Measurements from ENCODE around the gene SCAF8.
"Not testable (repeated sequence)": the region's sequence is repeated elsewhere in the genome, so short reads cannot be mapped to it uniquely, and the experiment has no call there.

Gene SCAF8

GRCh38 chr6:154751011-154751800 lies 18.0 kb downstream of the SCAF8 start:
- no peak overlapping the region for H3K4me3 ChIP-seq (ENCODE audit: low read length)
- TF ChIP-seq ZNF274 (IDR thresholded peaks at IDR 0.05; ENCODE audit: low read depth, low read length): no peak

GRCh38 chr6:154752022-154752421 lies 18.8 kb downstream of the SCAF8 start:
- no peak for TF ChIP-seq ZNF274 (IDR thresholded peaks at IDR 0.05; ENCODE audit: low read depth, low read length)
- H3K4me3 ChIP-seq (ENCODE audit: low read length): no peak overlapping the region

GRCh38 chr6:154754152-154754551 lies 20.9 kb downstream of the SCAF8 start:
- TF ChIP-seq ZNF274 (IDR thresholded peaks at IDR 0.05; ENCODE audit: low read depth, low read length): no peak
- no peak overlapping the region for H3K4me3 ChIP-seq (ENCODE audit: low read length)

GRCh38 chr6:154757352-154758050 lies 24.3 kb downstream of the SCAF8 start:
- no peak for TF ChIP-seq ZNF274 (IDR thresholded peaks at IDR 0.05; ENCODE audit: low read depth, low read length)

GRCh38 chr6:154758125-154758524 lies 24.9 kb downstream of the SCAF8 start:
- TF ChIP-seq ZNF274 (IDR thresholded peaks at IDR 0.05; ENCODE audit: low read depth, low read length): no peak
- H3K4me3 ChIP-seq (ENCODE audit: low read length): no peak overlapping the region

More at GRCh38 chr6:154757352-154758050, 24.3 kb downstream of the SCAF8 start:
- H3K4me3 ChIP-seq (ENCODE audit: low read length): no peak overlapping the region

GRCh38 chr6:154763650-154764049 lies 30.4 kb downstream of the SCAF8 start:
- H3K4me3 ChIP-seq (ENCODE audit: low read length): no peak overlapping the region
- no peak for TF ChIP-seq ZNF274 (IDR thresholded peaks at IDR 0.05; ENCODE audit: low read depth, low read length)

GRCh38 chr6:154765273-154765672 lies 32.1 kb downstream of the SCAF8 start:
- no peak for TF ChIP-seq ZNF274 (IDR thresholded peaks at IDR 0.05; ENCODE audit: low read depth, low read length)
- H3K4me3 ChIP-seq (ENCODE audit: low read length): no peak overlapping the region

- no peak for TF ChIP-seq ZNF274 (IDR thresholded peaks at IDR 0.05; ENCODE audit: low read depth, low read length)
Observed at GRCh38 chr6:154766288-154766687, 33.1 kb downstream of the SCAF8 start.

GRCh38 chr6:154767003-154767723 lies 33.9 kb downstream of the SCAF8 start:
- no peak overlapping the region for H3K4me3 ChIP-seq (ENCODE audit: low read length)
- TF ChIP-seq ZNF274 (IDR thresholded peaks at IDR 0.05; ENCODE audit: low read depth, low read length): no peak

More at GRCh38 chr6:154766288-154766687, 33.1 kb downstream of the SCAF8 start:
- no peak overlapping the region for H3K4me3 ChIP-seq (ENCODE audit: low read length)

- TF ChIP-seq ZNF274 (IDR thresholded peaks at IDR 0.05; ENCODE audit: low read depth, low read length): no peak
- H3K4me3 ChIP-seq (ENCODE audit: low read length): no peak overlapping the region
Observed at GRCh38 chr6:154768280-154768679, 35.1 kb downstream of the SCAF8 start.

- H3K4me3 ChIP-seq (ENCODE audit: low read length): no peak overlapping the region
- TF ChIP-seq ZNF274 (IDR thresholded peaks at IDR 0.05; ENCODE audit: low read depth, low read length): no peak
Observed at GRCh38 chr6:154773610-154774089, 40.4 kb downstream of the SCAF8 start.

GRCh38 chr6:154779157-154779556 lies 45.9 kb downstream of the SCAF8 start:
- not testable (repeated sequence) for H3K4me3 ChIP-seq (ENCODE audit: low read length)

- H3K4me3 ChIP-seq (ENCODE audit: low read length): no peak overlapping the region
Observed at GRCh38 chr6:154782193-154782592, 49.0 kb downstream of the SCAF8 start.

GRCh38 chr6:154783229-154783628 lies 50.0 kb downstream of the SCAF8 start:
- no peak overlapping the region for H3K4me3 ChIP-seq (ENCODE audit: low read length)
- no peak for TF ChIP-seq ZNF274 (IDR thresholded peaks at IDR 0.05; ENCODE audit: low read depth, low read length)

More at GRCh38 chr6:154782193-154782592, 49.0 kb downstream of the SCAF8 start:
- TF ChIP-seq ZNF274 (IDR thresholded peaks at IDR 0.05; ENCODE audit: low read depth, low read length): no peak
